Uterus (tissue), 2 donors: ENCODE results near the gene RAD9A.
A peak's percentile ranks its signal among the peaks of the same experiment; 100 is the strongest.

Experiments used
- POLR2A ChIP-seq, 2 donors: fragments of 450-650 bp; IDR thresholded peaks; one replicate each; pipeline ENCODE4 v1.6.1; 2016; ENCODE audit warnings: antibody characterized with exemption in 2 of 2, mild to moderate bottlenecking in 1 of 2, moderate library complexity in 1 of 2
- TF ChIP-seq, protein P1 (sequence below), 4 experiments: fragments of 200-600 bp in 2 of 4; fragments of 450-650 bp in 2 of 4; sonication (generic) in 2 of 4; IDR thresholded peaks; one replicate each; pipeline ENCODE4 v1.5.1; 2016 to 2019; ENCODE audit warnings: antibody characterized with exemption in 4 of 4, mild to moderate bottlenecking in 2 of 4, moderate library complexity in 1 of 4

DNA sequence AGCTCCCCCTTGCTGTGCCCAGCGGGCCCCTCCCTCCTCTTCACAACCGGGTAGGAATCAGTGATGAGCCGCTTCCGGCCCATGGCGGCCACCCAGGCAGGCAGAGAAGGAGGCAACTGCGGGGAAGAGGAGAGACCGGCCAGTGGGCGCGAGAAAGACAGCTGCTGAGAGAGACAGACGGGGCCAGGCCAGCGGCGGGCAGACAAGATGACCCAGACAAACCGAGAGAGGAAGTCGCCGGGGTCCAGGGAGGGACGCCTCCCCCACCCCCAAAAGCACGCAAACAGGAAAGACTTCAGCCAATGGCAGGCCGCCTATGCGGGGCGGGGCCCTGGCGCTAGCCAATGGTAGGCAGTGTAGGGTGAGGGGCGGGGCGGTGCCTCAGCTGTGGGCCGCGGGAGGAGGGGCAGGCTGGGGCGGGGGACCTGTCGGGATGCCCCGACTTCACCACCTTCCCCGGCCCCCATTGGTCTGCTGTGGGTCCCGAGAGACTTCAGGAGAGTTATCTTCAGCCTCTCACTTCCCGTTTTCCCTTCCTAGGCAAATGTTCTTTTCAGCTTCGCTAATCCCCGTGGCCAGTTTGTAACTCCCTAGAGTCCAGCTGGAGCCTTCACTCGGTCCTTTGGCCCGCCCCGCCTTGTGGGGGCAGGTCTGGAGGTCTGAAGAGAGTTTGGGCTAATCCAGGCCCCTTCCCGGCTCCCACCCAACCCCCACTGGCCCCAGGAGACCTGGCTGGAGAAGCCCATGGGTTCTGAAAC lies 38.3 kb upstream of the RAD9A start, which contains the start of gene POLD4:
- TF ChIP-seq, protein P1, sequence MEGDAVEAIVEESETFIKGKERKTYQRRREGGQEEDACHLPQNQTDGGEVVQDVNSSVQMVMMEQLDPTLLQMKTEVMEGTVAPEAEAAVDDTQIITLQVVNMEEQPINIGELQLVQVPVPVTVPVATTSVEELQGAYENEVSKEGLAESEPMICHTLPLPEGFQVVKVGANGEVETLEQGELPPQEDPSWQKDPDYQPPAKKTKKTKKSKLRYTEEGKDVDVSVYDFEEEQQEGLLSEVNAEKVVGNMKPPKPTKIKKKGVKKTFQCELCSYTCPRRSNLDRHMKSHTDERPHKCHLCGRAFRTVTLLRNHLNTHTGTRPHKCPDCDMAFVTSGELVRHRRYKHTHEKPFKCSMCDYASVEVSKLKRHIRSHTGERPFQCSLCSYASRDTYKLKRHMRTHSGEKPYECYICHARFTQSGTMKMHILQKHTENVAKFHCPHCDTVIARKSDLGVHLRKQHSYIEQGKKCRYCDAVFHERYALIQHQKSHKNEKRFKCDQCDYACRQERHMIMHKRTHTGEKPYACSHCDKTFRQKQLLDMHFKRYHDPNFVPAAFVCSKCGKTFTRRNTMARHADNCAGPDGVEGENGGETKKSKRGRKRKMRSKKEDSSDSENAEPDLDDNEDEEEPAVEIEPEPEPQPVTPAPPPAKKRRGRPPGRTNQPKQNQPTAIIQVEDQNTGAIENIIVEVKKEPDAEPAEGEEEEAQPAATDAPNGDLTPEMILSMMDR (IDR thresholded peaks at IDR 0.05), result peak in 3 of 4 experiments; percentile 2 to 9 (median 5)
- TF ChIP-seq POLR2A (IDR thresholded peaks at IDR 0.05), result peak; percentile 66 to 88
